GM12878 (cell line): ENCODE measurements around the gene SEPHS2. TPM values are rescaled to one million over a fixed set of nuclear protein-coding genes. Genes with fewer than 3 reads are reported as not detected.
A peak's percentile ranks its signal among the peaks of the same experiment; 100 is the strongest.

ENCODE experiments used
- CHD2 ChIP-seq: IDR thresholded peaks from 2 replicates; pipeline ENCODE4 v1.6.1; 2011; ENCODE audit warnings: low read depth, low read length, improper control_type of control experiment, borderline replicate concordance
- CREB1 ChIP-seq: IDR thresholded peaks from 2 replicates; pipeline ENCODE4 v1.6.1; 2012; ENCODE audit warnings: low read depth, mild to moderate bottlenecking, inconsistent platforms
- EGR1 ChIP-seq, 2 experiments: IDR thresholded peaks; 1 replicate in 1 of 2; 2 replicates in 1 of 2; pipeline ENCODE4 v1.6.1; 2011 to 2012; ENCODE audit warnings: low read depth in 2 of 2, low read length in 2 of 2, borderline replicate concordance in 1 of 2, mild to moderate bottlenecking in 1 of 2, moderate library complexity in 1 of 2
- EP300 ChIP-seq, 2 experiments: fragments of 150-350 bp in 1 of 2; IDR thresholded peaks; 2 replicates each; pipeline ENCODE4 v1.6.1; 2011 to 2012; ENCODE audit warnings: low read depth in 2 of 2, low read length in 2 of 2, borderline replicate concordance in 1 of 2, improper control_type of control experiment in 1 of 2, inconsistent platforms in 1 of 2; ENCODE audit not compliant: control insufficient read depth in 1 of 2
- FOXK2 ChIP-seq: fragments of 450-650 bp; IDR thresholded peaks from 2 replicates; pipeline ENCODE4 v1.6.1; 2017; ENCODE audit warnings: mild to moderate bottlenecking, moderate library complexity
- FOXM1 ChIP-seq: IDR thresholded peaks from 2 replicates; pipeline ENCODE4 v1.6.1; 2012; ENCODE audit warnings: low read depth, mild to moderate bottlenecking, inconsistent platforms, low read length, moderate library complexity
- GABPA ChIP-seq: IDR thresholded peaks from 2 replicates; pipeline ENCODE4 v1.6.1; 2014; ENCODE audit warnings: antibody characterized with exemption, low read depth, mild to moderate bottlenecking, inconsistent platforms
- HCFC1 ChIP-seq: fragments of 150-350 bp; IDR thresholded peaks from 2 replicates; pipeline ENCODE4 v1.6.1; 2014; ENCODE audit warnings: low read length
- HDAC2 ChIP-seq: fragments of 200-600 bp; sonication (generic); IDR thresholded peaks from 2 replicates; pipeline ENCODE4 v1.6.1; 2017
- MEF2A ChIP-seq: IDR thresholded peaks from 2 replicates; pipeline ENCODE4 v1.6.1; 2011; ENCODE audit warnings: low read depth, mild to moderate bottlenecking, low read length, moderate library complexity; ENCODE audit not compliant: insufficient read depth
- MEF2B ChIP-seq: fragments of 450-650 bp; IDR thresholded peaks from 2 replicates; pipeline ENCODE4 v1.6.1; 2018; ENCODE audit warnings: mild to moderate bottlenecking, moderate library complexity; ENCODE audit not compliant: partially characterized antibody, poor library complexity, severe bottlenecking
- NBN ChIP-seq: fragments of 450-650 bp; IDR thresholded peaks from 2 replicates; pipeline ENCODE4 v1.6.1; 2016
- NFXL1 ChIP-seq: fragments of 450-650 bp; IDR thresholded peaks from 2 replicates; pipeline ENCODE4 v1.6.1; 2017; ENCODE audit warnings: antibody characterized with exemption, mild to moderate bottlenecking, borderline replicate concordance
- NR2C2 ChIP-seq: IDR thresholded peaks from 2 replicates; pipeline ENCODE4 v1.6.1; 2011; ENCODE audit warnings: borderline replicate concordance, low read depth; ENCODE audit not compliant: control insufficient read depth, insufficient read length
- POU2F2 ChIP-seq: IDR thresholded peaks from 3 replicates; pipeline ENCODE4 v1.6.1; 2011; ENCODE audit warnings: low read depth, mild to moderate bottlenecking, low read length, borderline replicate concordance
- RBBP5 ChIP-seq: fragments of 200-600 bp; sonication (generic); conservative IDR thresholded peaks from 2 replicates; pipeline ENCODE4 v1.6.1; 2016
- SIN3A ChIP-seq: IDR thresholded peaks from 2 replicates; pipeline ENCODE4 v1.6.1; 2012; ENCODE audit warnings: low read depth, low read length, improper control_type of control experiment
- SMARCA5 ChIP-seq: fragments of 450-650 bp; IDR thresholded peaks from 2 replicates; pipeline ENCODE4 v1.6.1; 2017; ENCODE audit warnings: mild to moderate bottlenecking
- SMC3 ChIP-seq: IDR thresholded peaks from 2 replicates; pipeline ENCODE4 v1.6.1; 2011; ENCODE audit warnings: low read length, improper control_type of control experiment, borderline replicate concordance
- SREBF2 ChIP-seq: IDR thresholded peaks from 2 replicates; pipeline ENCODE4 v1.6.1; 2012; ENCODE audit warnings: mild to moderate bottlenecking, low read length
- STAT1 ChIP-seq: fragments of 450-650 bp; conservative IDR thresholded peaks from 2 replicates; pipeline ENCODE4 v1.6.1; 2014; ENCODE audit warnings: antibody characterized with exemption, mild to moderate bottlenecking
- TARDBP ChIP-seq: IDR thresholded peaks from 2 replicates; pipeline ENCODE4 v1.6.1; 2016; ENCODE audit warnings: borderline replicate concordance
- TCF12 ChIP-seq: IDR thresholded peaks from 2 replicates; pipeline ENCODE4 v1.6.1; 2011; ENCODE audit warnings: low read depth, mild to moderate bottlenecking, low read length
- WRNIP1 ChIP-seq: IDR thresholded peaks from 2 replicates; pipeline ENCODE4 v1.6.1; 2011; ENCODE audit warnings: low read depth, low read length, improper control_type of control experiment, borderline replicate concordance
- ZNF207 ChIP-seq: fragments of 450-650 bp; IDR thresholded peaks from 2 replicates; pipeline ENCODE4 v1.6.1; 2014; ENCODE audit warnings: antibody characterized with exemption, mild to moderate bottlenecking, borderline replicate concordance
- polyA plus RNA-seq, 11 experiments: library from polyadenylated mRNA; depleted of rRNA in 4 of 11; unstranded in 6 of 11; stranded (reverse) in 5 of 11; fragments of >200 nt; fragmentation: Nextera tagmentation in 4 of 11; fragmentation: Illumina TruSeq in 1 of 11; extraction: Ambion mirVana in 4 of 11; extraction: Trizol in 1 of 11; gene quantifications; 1 replicate in 1 of 11; 2 replicates in 10 of 11; pipeline versions ENCODE4 v1.2.1 to v1.2.3, GENCODE V29; 2011 to 2016; ENCODE audit warnings: inconsistent platforms in 2 of 11, missing spikeins in 2 of 11, low read depth in 1 of 11
- total RNA-seq, 4 experiments: library from RNA; depleted of rRNA in 3 of 4; stranded (reverse); fragments of >200 nt in 3 of 4; fragmentation: Illumina TruSeq in 1 of 4; extraction: Trizol in 1 of 4; gene quantifications; 2 replicates each; pipeline versions ENCODE4 v1.2.1 to v1.2.3, GENCODE V29; 2013 to 2021
- TF ChIP-seq, protein P1 (sequence below): IDR thresholded peaks from 2 replicates; pipeline ENCODE4 v1.6.1; 2011; ENCODE audit warnings: low read depth, mild to moderate bottlenecking, low read length, moderate library complexity, borderline replicate concordance; ENCODE audit errors: extremely low read depth
- TF ChIP-seq, protein P2 (sequence below): fragments of 450-650 bp; IDR thresholded peaks from 2 replicates; pipeline ENCODE4 v1.6.1; 2017; ENCODE audit warnings: mild to moderate bottlenecking
- TF ChIP-seq, protein P3 (sequence below), 3 experiments: IDR thresholded peaks in 2 of 3; conservative IDR thresholded peaks in 1 of 3; 2 replicates each; pipeline ENCODE4 v1.5.1; 2011; ENCODE audit warnings: low read depth in 3 of 3, low read length in 3 of 3, mild to moderate bottlenecking in 3 of 3, control low read depth in 2 of 3, moderate library complexity in 2 of 3, inconsistent platforms in 1 of 3, mixed read lengths in 1 of 3; ENCODE audit not compliant: control insufficient read depth in 2 of 3, insufficient read depth in 1 of 3; ENCODE audit errors: extremely low read depth in 1 of 3

Gene SEPHS2
- total and polyA plus RNA-seq, 10 of the 15 experiments (the other 5 are each of a cell fraction or from before 2014, with no cell fraction given) = 21.6 to 99.8 (median 72.9) TPM

DNA sequence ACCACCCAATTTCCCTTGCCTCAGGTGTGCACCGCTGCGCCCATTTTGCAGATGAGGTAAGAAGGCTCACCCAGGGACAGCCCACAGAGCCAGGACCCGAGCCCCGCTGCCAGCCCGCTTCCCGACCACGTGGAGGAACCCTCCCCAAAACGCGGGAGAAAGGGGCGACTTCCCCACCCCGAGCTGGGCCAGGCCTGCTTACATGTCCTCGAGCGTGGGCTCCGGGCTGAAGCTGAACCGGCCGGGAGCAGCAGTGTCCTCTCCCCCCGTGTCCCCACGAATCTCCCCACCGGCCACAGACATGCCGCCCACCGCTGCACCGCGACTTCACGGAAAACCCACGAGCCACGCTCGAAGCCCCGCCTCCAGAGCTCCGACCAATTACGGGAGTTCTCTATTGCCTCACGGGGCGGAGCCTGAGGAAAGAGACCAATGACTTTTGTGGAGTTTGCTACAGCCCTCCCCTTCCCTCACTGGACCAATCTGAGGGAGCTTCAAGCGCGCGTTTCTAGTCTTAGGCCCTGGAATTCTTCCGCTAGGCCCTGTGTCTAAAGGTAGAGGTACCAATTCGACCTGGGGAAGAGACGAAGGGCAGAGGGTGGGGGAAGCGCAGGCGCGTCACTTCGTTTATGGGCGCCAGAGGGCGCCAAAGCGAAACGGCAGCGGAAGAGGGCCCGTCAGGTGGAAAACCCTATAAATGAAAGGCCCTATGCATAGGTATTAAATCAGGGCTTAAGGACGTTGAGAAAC, 15.8 kb downstream of the SEPHS2 start, which contains the start of gene DCTPP1 (continued):
- TF ChIP-seq FOXM1 (peak; percentile 54; the same call in 1 of the 2 replicates), TARDBP (no peak), NR2C2 (no peak), FOXK2 (no peak), WRNIP1 (peak; percentile 5; the same call in 1 of the 2 replicates), RBBP5 (no peak), CREB1 (peak; percentile 65), CHD2 (peak; percentile 78; the same call in 1 of the 2 replicates), NBN (0 out of 2 replicates have a peak, but pooled peaks have one; percentile 85), POU2F2 (peak; percentile 81; the same call in 1 of the 3 replicates), TCF12 (0 out of 2 replicates have a peak, but pooled peaks have one; percentile 13), HDAC2 (no peak), MEF2B (no peak), EGR1 (IDR thresholded peaks at IDR 0.05; ENCODE audit: borderline replicate concordance in 1 of 2, low read depth in 2 of 2, low read length in 2 of 2) (no peak; a peak in 1 of 3 replicates), ZNF207 (0 out of 2 replicates have a peak, but pooled peaks have one; percentile 65), MEF2A (0 out of 2 replicates have a peak, but pooled peaks have one; percentile 23), NFXL1 (no peak), HCFC1 (peak; percentile 22; the same call in 1 of the 2 replicates), STAT1 (no peak), SIN3A (peak; percentile 65), EP300 (IDR thresholded peaks at IDR 0.05; ENCODE audit: borderline replicate concordance in 1 of 2, control insufficient read depth in 1 of 2, low read depth in 2 of 2, low read length in 2 of 2) (0 out of 4 replicates have a peak, but pooled peaks of 1 of the 2 experiments have one; percentile 30), GABPA (0 out of 2 replicates have a peak, but pooled peaks have one; percentile 15), SREBF2 (no peak), SMC3 (peak; percentile 93), SMARCA5 (peak; percentile 73)
- TF ChIP-seq, protein P1, sequence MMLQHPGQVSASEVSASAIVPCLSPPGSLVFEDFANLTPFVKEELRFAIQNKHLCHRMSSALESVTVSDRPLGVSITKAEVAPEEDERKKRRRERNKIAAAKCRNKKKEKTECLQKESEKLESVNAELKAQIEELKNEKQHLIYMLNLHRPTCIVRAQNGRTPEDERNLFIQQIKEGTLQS = peak; percentile 7; the same call in 1 of the 2 replicates
- TF ChIP-seq, protein P2, sequence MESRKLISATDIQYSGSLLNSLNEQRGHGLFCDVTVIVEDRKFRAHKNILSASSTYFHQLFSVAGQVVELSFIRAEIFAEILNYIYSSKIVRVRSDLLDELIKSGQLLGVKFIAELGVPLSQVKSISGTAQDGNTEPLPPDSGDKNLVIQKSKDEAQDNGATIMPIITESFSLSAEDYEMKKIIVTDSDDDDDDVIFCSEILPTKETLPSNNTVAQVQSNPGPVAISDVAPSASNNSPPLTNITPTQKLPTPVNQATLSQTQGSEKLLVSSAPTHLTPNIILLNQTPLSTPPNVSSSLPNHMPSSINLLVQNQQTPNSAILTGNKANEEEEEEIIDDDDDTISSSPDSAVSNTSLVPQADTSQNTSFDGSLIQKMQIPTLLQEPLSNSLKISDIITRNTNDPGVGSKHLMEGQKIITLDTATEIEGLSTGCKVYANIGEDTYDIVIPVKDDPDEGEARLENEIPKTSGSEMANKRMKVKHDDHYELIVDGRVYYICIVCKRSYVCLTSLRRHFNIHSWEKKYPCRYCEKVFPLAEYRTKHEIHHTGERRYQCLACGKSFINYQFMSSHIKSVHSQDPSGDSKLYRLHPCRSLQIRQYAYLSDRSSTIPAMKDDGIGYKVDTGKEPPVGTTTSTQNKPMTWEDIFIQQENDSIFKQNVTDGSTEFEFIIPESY = no peak
- TF ChIP-seq, protein P3, sequence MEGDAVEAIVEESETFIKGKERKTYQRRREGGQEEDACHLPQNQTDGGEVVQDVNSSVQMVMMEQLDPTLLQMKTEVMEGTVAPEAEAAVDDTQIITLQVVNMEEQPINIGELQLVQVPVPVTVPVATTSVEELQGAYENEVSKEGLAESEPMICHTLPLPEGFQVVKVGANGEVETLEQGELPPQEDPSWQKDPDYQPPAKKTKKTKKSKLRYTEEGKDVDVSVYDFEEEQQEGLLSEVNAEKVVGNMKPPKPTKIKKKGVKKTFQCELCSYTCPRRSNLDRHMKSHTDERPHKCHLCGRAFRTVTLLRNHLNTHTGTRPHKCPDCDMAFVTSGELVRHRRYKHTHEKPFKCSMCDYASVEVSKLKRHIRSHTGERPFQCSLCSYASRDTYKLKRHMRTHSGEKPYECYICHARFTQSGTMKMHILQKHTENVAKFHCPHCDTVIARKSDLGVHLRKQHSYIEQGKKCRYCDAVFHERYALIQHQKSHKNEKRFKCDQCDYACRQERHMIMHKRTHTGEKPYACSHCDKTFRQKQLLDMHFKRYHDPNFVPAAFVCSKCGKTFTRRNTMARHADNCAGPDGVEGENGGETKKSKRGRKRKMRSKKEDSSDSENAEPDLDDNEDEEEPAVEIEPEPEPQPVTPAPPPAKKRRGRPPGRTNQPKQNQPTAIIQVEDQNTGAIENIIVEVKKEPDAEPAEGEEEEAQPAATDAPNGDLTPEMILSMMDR (IDR thresholded peaks at IDR 0.05 in 2 of 3, conservative IDR thresholded peaks at IDR 0.05 in 1 of 3; ENCODE audit: control insufficient read depth in 2 of 3, extremely low read depth in 1 of 3, insufficient read depth in 1 of 3, low read depth in 3 of 3, low read length in 3 of 3) = peak; percentile 85 to 92 (median 90)
